HG02852 (cell line): ENCODE data around the gene COL23A1.

Source experiments
- ATAC-seq: cut with Tn5 transposase; IDR thresholded peaks from one replicate; pipeline ENCODE4 v1.9.1; 2021; ENCODE audit warnings: mild to moderate bottlenecking, moderate library complexity; ENCODE audit not compliant: unreplicated experiment

The COL23A1 gene

GRCh38 chr5:178439493-178440180 is 150.6 kb downstream of the COL23A1 start:
- ATAC-seq, result no peak

GRCh38 chr5:178438796-178439195 is 151.4 kb downstream of the COL23A1 start:
- ATAC-seq, result no peak

GRCh38 chr5:178437386-178438075 is 152.7 kb downstream of the COL23A1 start:
- no peak for ATAC-seq

GRCh38 chr5:178436326-178436940 is 153.8 kb downstream of the COL23A1 start:
- no peak for ATAC-seq

- ATAC-seq, result no peak
Measured at GRCh38 chr5:178435321-178436238, 154.6 kb downstream of the COL23A1 start.

GRCh38 chr5:178434851-178435250 is 155.3 kb downstream of the COL23A1 start:
- ATAC-seq, result no peak

GRCh38 chr5:178434016-178434761 is 156.0 kb downstream of the COL23A1 start:
- no peak for ATAC-seq

- ATAC-seq, result no peak
Measured at GRCh38 chr5:178433273-178433775, 156.9 kb downstream of the COL23A1 start.

- ATAC-seq, result no peak
Measured at GRCh38 chr5:178432421-178433272, 157.5 kb downstream of the COL23A1 start.

GRCh38 chr5:178431782-178432165 is 158.4 kb downstream of the COL23A1 start:
- ATAC-seq, result no peak

- ATAC-seq, result no peak
Measured at GRCh38 chr5:178431063-178431781, 159.0 kb downstream of the COL23A1 start.

GRCh38 chr5:178430186-178431062 is 159.8 kb downstream of the COL23A1 start:
- no peak for ATAC-seq

- ATAC-seq, result no peak
Measured at GRCh38 chr5:178429491-178430185, 160.6 kb downstream of the COL23A1 start.

GRCh38 chr5:178429156-178429468 is 161.1 kb downstream of the COL23A1 start:
- ATAC-seq, result no peak

- no peak for ATAC-seq
Measured at GRCh38 chr5:178428341-178429155, 161.6 kb downstream of the COL23A1 start.

- ATAC-seq, result no peak
Measured at GRCh38 chr5:178427576-178428197, 162.5 kb downstream of the COL23A1 start.
